ENCODE measurements around the gene MAP4K1.

The MAP4K1 gene

DNA sequence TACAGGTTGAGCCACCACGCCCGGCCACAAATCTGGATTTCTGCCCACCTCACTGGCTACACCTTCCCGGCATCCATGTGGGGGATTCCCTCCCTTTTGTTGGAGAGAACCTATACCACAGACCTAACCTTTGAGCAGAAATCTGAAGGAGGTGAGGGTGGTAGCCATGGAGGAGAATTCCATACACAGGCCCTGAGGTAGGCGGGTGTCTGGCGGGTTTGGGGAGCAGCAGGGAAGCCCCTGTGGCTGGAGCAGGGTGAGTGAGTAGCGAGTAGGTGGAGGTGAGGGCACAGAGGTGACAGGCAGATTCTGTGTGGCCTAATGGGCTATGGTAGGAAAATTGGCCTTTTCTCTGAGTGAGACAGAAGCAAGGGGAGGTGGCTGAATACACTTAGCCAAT lies 11.8 kb upstream of the MAP4K1 start:
- H3K4me1 ChIP-seq (ENCODE audit: control insufficient read depth, insufficient read depth, low read length) = no peaks in the 10 kb centered on the region
- ChIA-PET CTCF (interaction anchor here (0.6 to 2.4 kb wide), 3 partner anchors 10 to 227 kb away, joined by 3 to 11 read pairs (median 5); partner anchors contain the start of gene FAM98C), POLR2A (interaction anchor here (0.6 to 3.1 kb wide), 6 partner anchors 11 to 1552 kb away, joined by 3 to 23 read pairs (median 4); partner anchors contain the start of genes ACTN4, EIF3K and MAP4K1)
- no peak overlapping the region for H3K4me3 ChIP-seq (ENCODE audit: low read depth, low read length)
- H3K27ac ChIP-seq (ENCODE audit: extremely low read depth, low read depth, low read length) = no peak overlapping the region
- TF ChIP-seq ZNF19 (tag by site-specific recombination; IDR thresholded peaks at IDR 0.05; ENCODE audit: low read depth) (no peak), EGR2 (tag by site-specific recombination; IDR thresholded peaks at IDR 0.05; ENCODE audit: low read depth) (peak; percentile 74), ZNF837 (tag by site-specific recombination; IDR thresholded peaks at IDR 0.05) (no peak), ZFHX2 (tag by site-specific recombination; conservative IDR thresholded peaks at IDR 0.05) (peak; percentile 66; the same call in 1 of the 2 replicates), GFI1B (tag by site-specific recombination; IDR thresholded peaks at IDR 0.05) (no peak)
- H3K36me3 ChIP-seq (ENCODE audit: control insufficient read depth in 2 of 2, insufficient read depth in 1 of 2, low read length in 2 of 2) = peaks cover 63 to 93% of the 10 kb centered on the region in 2 experiments
- H3K9me3 ChIP-seq (ENCODE audit: control insufficient read depth, insufficient read depth, low read depth, low read length) = no peaks in the 10 kb centered on the region

DNA sequence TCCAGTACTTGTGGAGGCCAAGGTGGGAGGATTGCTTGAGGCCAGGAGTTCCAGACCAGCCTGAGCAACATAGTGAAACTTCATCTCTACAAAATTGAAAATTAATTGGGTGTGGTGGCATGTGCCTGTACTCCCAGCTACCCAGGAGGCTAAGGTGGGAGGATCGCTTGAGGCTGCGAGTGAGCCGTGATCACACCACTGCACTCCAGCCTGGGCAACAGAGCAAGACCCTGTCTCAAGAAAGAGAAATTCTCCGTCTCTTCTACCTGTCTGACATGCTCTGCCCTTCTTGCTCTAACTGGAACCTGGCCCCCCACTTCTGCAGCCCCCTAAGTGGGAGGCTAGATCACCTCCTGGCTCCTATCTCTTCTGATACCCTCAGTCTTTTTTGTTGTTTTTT lies 8.6 kb upstream of the MAP4K1 start:
- no peak overlapping the region for H3K27ac ChIP-seq (ENCODE audit: extremely low read depth, low read depth, low read length)
- CTCF ChIA-PET = interaction anchor here (1.5 kb wide), 1 partner anchor 8 kb away, joined by 14 read pairs; no protein-coding TSS in a partner anchor
- peaks cover 80 to 87% of the 10 kb centered on the region in 2 experiments for H3K36me3 ChIP-seq (ENCODE audit: control insufficient read depth in 2 of 2, insufficient read depth in 1 of 2, low read length in 2 of 2)
- H3K9me3 ChIP-seq (ENCODE audit: control insufficient read depth, insufficient read depth, low read depth, low read length) = no peaks in the 10 kb centered on the region
- POLR2A ChIA-PET = interaction anchor here (1.8 to 3.1 kb wide), 2 partner anchors 8 kb away, joined by 8 to 23 read pairs; partner anchors contain the start of gene EIF3K
- H3K4me3 ChIP-seq (ENCODE audit: low read depth, low read length) = no peak overlapping the region
- TF ChIP-seq ZNF121 (tag by site-specific recombination; IDR thresholded peaks at IDR 0.05) (peak; percentile 88), ZNF785 (tag by site-specific recombination; IDR thresholded peaks at IDR 0.05) (no peak)
- H3K4me1 ChIP-seq (ENCODE audit: control insufficient read depth, insufficient read depth, low read length) = no peaks in the 10 kb centered on the region

DNA sequence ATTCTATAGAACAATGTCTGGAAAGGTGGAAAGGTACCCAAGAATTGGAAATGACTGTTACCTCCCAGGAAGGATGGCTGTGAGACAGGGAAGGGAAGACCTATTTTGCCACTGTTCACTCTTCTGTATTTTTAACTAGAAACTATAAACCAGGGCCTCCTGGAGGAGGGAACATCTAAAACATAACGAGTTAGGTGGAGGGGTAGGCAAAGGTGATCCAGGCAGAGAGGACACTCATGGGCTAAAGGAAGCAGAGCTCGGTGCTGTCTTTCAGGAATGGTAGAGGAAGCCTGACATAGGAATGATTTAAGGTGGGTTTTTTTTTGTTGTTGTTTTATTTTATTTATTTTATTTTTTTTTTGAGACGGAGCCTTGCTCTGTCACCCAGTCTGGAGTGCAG lies 7.1 kb upstream of the MAP4K1 start:
- ChIA-PET CTCF (interaction anchor here (0.6 to 1.5 kb wide), 4 partner anchors 10 to 109 kb away, joined by 3 to 14 read pairs (median 8); no protein-coding TSS in a partner anchor), POLR2A (interaction anchor here (0.6 to 0.8 kb wide), 2 partner anchors 9 to 350 kb away, joined by 3 to 6 read pairs; no protein-coding TSS in a partner anchor)
- Histone ChIP-seq H3K27ac (ENCODE audit: extremely low read depth, low read depth, low read length) (no peak overlapping the region), H3K36me3 (ENCODE audit: control insufficient read depth in 2 of 2, insufficient read depth in 1 of 2, low read length in 2 of 2) (peaks cover 88 to 89% of the 10 kb centered on the region in 2 experiments), H3K4me3 (ENCODE audit: low read depth, low read length) (no peak overlapping the region), H3K4me1 (ENCODE audit: control insufficient read depth, insufficient read depth, low read length) (peaks cover 6% of the 10 kb centered on the region), H3K9me3 (ENCODE audit: control insufficient read depth, insufficient read depth, low read depth, low read length) (no peaks in the 10 kb centered on the region)
- TF ChIP-seq, protein P1, sequence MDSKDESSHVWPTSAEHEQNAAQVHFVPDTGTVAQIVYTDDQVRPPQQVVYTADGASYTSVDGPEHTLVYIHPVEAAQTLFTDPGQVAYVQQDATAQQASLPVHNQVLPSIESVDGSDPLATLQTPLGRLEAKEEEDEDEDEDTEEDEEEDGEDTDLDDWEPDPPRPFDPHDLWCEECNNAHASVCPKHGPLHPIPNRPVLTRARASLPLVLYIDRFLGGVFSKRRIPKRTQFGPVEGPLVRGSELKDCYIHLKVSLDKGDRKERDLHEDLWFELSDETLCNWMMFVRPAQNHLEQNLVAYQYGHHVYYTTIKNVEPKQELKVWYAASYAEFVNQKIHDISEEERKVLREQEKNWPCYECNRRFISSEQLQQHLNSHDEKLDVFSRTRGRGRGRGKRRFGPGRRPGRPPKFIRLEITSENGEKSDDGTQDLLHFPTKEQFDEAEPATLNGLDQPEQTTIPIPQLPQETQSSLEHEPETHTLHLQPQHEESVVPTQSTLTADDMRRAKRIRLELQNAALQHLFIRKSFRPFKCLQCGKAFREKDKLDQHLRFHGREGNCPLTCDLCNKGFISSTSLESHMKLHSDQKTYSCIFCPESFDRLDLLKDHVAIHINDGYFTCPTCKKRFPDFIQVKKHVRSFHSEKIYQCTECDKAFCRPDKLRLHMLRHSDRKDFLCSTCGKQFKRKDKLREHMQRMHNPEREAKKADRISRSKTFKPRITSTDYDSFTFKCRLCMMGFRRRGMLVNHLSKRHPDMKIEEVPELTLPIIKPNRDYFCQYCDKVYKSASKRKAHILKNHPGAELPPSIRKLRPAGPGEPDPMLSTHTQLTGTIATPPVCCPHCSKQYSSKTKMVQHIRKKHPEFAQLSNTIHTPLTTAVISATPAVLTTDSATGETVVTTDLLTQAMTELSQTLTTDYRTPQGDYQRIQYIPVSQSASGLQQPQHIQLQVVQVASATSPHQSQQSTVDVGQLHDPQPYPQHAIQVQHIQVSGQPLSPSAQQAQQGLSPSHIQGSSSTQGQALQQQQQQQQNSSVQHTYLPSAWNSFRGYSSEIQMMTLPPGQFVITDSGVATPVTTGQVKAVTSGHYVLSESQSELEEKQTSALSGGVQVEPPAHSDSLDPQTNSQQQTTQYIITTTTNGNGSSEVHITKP (tag by site-specific recombination; IDR thresholded peaks at IDR 0.05) = 0 out of 2 replicates have a peak, but pooled peaks have one; percentile 9
- TF ChIP-seq ZNF530 (tag by site-specific recombination; IDR thresholded peaks at IDR 0.05; ENCODE audit: low read depth) (no peak), ZNF394 (tag by site-specific recombination; IDR thresholded peaks at IDR 0.05; ENCODE audit: borderline replicate concordance) (no peak), ZNF837 (tag by site-specific recombination; IDR thresholded peaks at IDR 0.05) (no peak), ZNF223 (tag by site-specific recombination; IDR thresholded peaks at IDR 0.05) (peak; percentile 88), ZBTB1 (tag by site-specific recombination; IDR thresholded peaks at IDR 0.05) (no peak), ZNF600 (tag by site-specific recombination; IDR thresholded peaks at IDR 0.05) (peak; percentile 33; the same call in 1 of the 2 replicates)
- TF ChIP-seq, protein P2, sequence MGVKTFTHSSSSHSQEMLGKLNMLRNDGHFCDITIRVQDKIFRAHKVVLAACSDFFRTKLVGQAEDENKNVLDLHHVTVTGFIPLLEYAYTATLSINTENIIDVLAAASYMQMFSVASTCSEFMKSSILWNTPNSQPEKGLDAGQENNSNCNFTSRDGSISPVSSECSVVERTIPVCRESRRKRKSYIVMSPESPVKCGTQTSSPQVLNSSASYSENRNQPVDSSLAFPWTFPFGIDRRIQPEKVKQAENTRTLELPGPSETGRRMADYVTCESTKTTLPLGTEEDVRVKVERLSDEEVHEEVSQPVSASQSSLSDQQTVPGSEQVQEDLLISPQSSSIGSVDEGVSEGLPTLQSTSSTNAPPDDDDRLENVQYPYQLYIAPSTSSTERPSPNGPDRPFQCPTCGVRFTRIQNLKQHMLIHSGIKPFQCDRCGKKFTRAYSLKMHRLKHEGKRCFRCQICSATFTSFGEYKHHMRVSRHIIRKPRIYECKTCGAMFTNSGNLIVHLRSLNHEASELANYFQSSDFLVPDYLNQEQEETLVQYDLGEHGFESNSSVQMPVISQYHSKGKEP (tag by site-specific recombination; IDR thresholded peaks at IDR 0.05) = no peak
